Measurements from ENCODE around the gene FAM221A. TPM values are rescaled to one million over a fixed set of nuclear protein-coding genes. Genes with fewer than 3 reads are reported as not detected.
A peak's percentile ranks its signal among the peaks of the same experiment; 100 is the strongest.

Gene FAM221A
- total RNA-seq, 3 donors from 2014 or later = 12.2 to 18.1 (median 13.1) TPM

- TF ChIP-seq POLR2AphosphoS5 (IDR thresholded peaks at IDR 0.05) (no peak), CTCF (IDR thresholded peaks at IDR 0.05) (no peak), POLR2A (IDR thresholded peaks at IDR 0.05) (no peak)
- Histone ChIP-seq H3K36me3 (no peaks in the 10 kb centered on the region), H3K4me3 (no peak overlapping the region), H3K9me3 (peaks cover 0 to 4% of the 10 kb centered on the region in 2 donors), H3K4me1 (no peaks in the 10 kb centered on the region), H3K27me3 (no peaks in the 10 kb centered on the region), H3K27ac (no peak overlapping the region)
- intact Hi-C loops (cut with DNase I; ENCODE audit: low total_unique reads) = no loop called here
- DNase-seq (ENCODE audit: low spot score in 2 of 2) = no peak
Observed at GRCh38 chr7:23689165-23689564, 9.2 kb downstream of the FAM221A start.

GRCh38 chr7:23691320-23691719 lies 11.3 kb downstream of the FAM221A start:
- peaks cover 0 to 4% of the 10 kb centered on the region in 2 donors for H3K9me3 ChIP-seq
- no peaks in the 10 kb centered on the region for H3K36me3 ChIP-seq
- H3K27ac ChIP-seq = peak overlapping the region in 1 of 2 donors; percentile 45
- intact Hi-C loops (cut with DNase I; ENCODE audit: low total_unique reads) = loop anchor here (5.0 kb wide), 1 partner anchor 381 kb away; no protein-coding TSS in a partner anchor
- TF ChIP-seq POLR2AphosphoS5 (IDR thresholded peaks at IDR 0.05) (no peak), CTCF (IDR thresholded peaks at IDR 0.05) (no peak), POLR2A (IDR thresholded peaks at IDR 0.05) (no peak)
- H3K4me1 ChIP-seq = no peaks in the 10 kb centered on the region
- no peak for DNase-seq (ENCODE audit: low spot score in 2 of 2)
- H3K27me3 ChIP-seq = no peaks in the 10 kb centered on the region
- H3K4me3 ChIP-seq = no peak overlapping the region

GRCh38 chr7:23693224-23693623 lies 13.2 kb downstream of the FAM221A start:
- H3K36me3 ChIP-seq = no peaks in the 10 kb centered on the region

GRCh38 chr7:23696916-23697441 lies 17.0 kb downstream of the FAM221A start:
- no peak for DNase-seq (ENCODE audit: low spot score in 2 of 2)
- no peaks in the 10 kb centered on the region for H3K36me3 ChIP-seq
- no peak for TF ChIP-seq POLR2A (IDR thresholded peaks at IDR 0.05)
- TF ChIP-seq CTCF (IDR thresholded peaks at IDR 0.05) = peak in 2 of 3 donors; percentile 23 to 25
- H3K27ac ChIP-seq = no peak overlapping the region
- H3K4me3 ChIP-seq = no peak overlapping the region
- intact Hi-C loops (cut with DNase I; ENCODE audit: low total_unique reads) = no loop called here
- no peaks in the 10 kb centered on the region for H3K4me1 ChIP-seq
- no peaks in the 10 kb centered on the region for H3K27me3 ChIP-seq
- peaks cover 0 to 4% of the 10 kb centered on the region in 2 donors for H3K9me3 ChIP-seq

More at GRCh38 chr7:23693224-23693623, 13.2 kb downstream of the FAM221A start:
- intact Hi-C loops (cut with DNase I; ENCODE audit: low total_unique reads) = loop anchor here (5.0 kb wide), 1 partner anchor 379 kb away; no protein-coding TSS in a partner anchor
- Histone ChIP-seq H3K4me1 (no peaks in the 10 kb centered on the region), H3K27ac (no peak overlapping the region), H3K27me3 (no peaks in the 10 kb centered on the region), H3K4me3 (no peak overlapping the region), H3K9me3 (peaks cover 0 to 4% of the 10 kb centered on the region in 2 donors)
- TF ChIP-seq POLR2AphosphoS5 (IDR thresholded peaks at IDR 0.05) (no peak), POLR2A (IDR thresholded peaks at IDR 0.05) (no peak)
- DNase-seq (ENCODE audit: low spot score in 2 of 2) = no peak

- no peak overlapping the region for H3K27ac ChIP-seq
- intact Hi-C loops (cut with DNase I; ENCODE audit: low total_unique reads) = no loop called here
- H3K9me3 ChIP-seq = no peaks in the 10 kb centered on the region
- no peaks in the 10 kb centered on the region for H3K4me1 ChIP-seq
- no peak overlapping the region for H3K4me3 ChIP-seq
- no peaks in the 10 kb centered on the region for H3K27me3 ChIP-seq
- DNase-seq (ENCODE audit: low spot score in 2 of 2) = no peak
- no peaks in the 10 kb centered on the region for H3K36me3 ChIP-seq
- no peak for TF ChIP-seq POLR2AphosphoS5 (IDR thresholded peaks at IDR 0.05)
- no peak for TF ChIP-seq POLR2A (IDR thresholded peaks at IDR 0.05)
- TF ChIP-seq CTCF (IDR thresholded peaks at IDR 0.05) = no peak
Observed at GRCh38 chr7:23698822-23699221, 18.8 kb downstream of the FAM221A start.
